ENCODE data around the gene TUBB4A. TPM values are rescaled to one million over a fixed set of nuclear protein-coding genes. Genes with fewer than 3 reads are reported as not detected.

Gene TUBB4A
- total RNA-seq, 2 experiments from 2014 or later, result 6.4 to 7.0 TPM

GRCh38 chr19:6532244-6532999, 30.3 kb upstream of the TUBB4A start:
- DNase-seq, result peak; percentile 41
- Mint-ChIP-seq H3K27ac (no peak overlapping the region), H3K9me3 (no peaks in the 10 kb centered on the region), H3K36me3 (ENCODE audit: low read depth) (no peaks in the 10 kb centered on the region), H3K4me3 (peak overlapping the region; percentile 34), H3K4me1 (ENCODE audit: low read depth) (peaks cover 38% of the 10 kb centered on the region), H3K27me3 (ENCODE audit: low read depth) (peaks cover 36% of the 10 kb centered on the region)
- CTCF ChIA-PET, result no interaction called here
- intact Hi-C loops (cut with micrococcal nuclease), result loop anchor here (5.0 kb wide), 2 partner anchors 205 to 330 kb away; partner anchors contain the start of genes GPR108 and TRIP10

DNA sequence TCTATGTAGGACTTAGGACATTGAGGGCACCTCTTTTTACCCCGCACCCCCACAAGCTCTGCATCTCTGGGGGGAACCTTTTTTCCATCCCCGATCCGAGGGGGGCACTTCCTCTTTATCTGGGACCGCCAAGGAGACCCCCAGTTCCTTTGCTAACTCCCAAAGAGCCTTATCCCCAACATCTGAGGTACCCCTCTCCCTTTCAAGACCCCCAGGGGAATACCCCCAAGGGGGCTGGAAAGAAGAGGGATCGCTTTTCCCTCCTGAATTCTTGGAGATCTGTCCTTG, 29.8 kb upstream of the TUBB4A start:
- peaks cover 36% of the 10 kb centered on the region for H3K4me1 Mint-ChIP-seq (ENCODE audit: low read depth)
- intact Hi-C loops (cut with micrococcal nuclease), result loop anchor here (2.0 to 5.0 kb wide), 3 partner anchors 15 to 330 kb away; partner anchors contain the start of genes GPR108 and TRIP10
- H3K9me3 Mint-ChIP-seq, result no peaks in the 10 kb centered on the region
- CTCF ChIA-PET, result no interaction called here
- no peak for DNase-seq
- H3K4me3 Mint-ChIP-seq, result peak overlapping the region; percentile 82
- H3K36me3 Mint-ChIP-seq (ENCODE audit: low read depth), result no peaks in the 10 kb centered on the region
- H3K27ac Mint-ChIP-seq, result no peak overlapping the region
- peaks cover 36% of the 10 kb centered on the region for H3K27me3 Mint-ChIP-seq (ENCODE audit: low read depth)

DNA sequence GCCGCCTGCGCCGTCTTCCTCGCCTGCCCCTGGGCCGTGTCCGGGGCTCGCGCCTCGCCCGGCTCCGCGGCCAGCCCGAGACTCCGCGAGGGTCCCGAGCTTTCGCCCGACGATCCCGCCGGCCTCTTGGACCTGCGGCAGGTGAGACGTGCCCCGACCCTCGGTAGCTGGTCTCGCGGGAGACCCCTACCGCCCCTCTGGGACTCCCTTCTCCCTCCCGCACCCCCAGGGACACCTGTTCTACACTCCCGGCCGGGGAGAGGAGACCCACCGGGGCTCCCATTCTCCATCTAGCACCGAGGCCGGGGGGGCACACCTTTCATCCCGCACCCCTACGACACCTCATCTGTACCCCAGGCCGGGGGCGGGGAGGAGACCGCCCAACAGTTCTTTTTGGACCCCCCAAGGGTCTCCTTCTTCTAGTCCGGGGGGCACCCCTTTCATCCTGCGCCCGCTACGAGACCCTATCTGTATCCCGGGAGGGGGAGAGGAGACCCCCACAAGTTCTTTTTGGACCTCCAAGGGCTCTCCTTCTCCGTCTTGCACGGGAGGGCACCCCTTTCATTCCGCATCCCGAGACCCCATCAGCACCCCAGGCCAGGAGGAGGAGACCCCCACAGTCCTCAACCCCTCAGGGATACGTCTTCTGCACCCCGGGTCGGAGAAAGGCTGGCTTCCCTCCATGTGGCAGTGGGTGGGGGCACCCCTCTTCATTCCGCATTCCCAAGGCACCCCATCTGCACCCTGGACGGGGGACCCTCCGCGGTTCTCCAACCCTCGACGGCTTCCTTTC, 29.2 kb upstream of the TUBB4A start:
- CTCF ChIA-PET, result interaction anchor here (0.6 to 1.1 kb wide), 2 partner anchors 15 to 205 kb away, joined by 4 read pairs; no protein-coding TSS in a partner anchor
- H3K9me3 Mint-ChIP-seq, result no peaks in the 10 kb centered on the region
- H3K27me3 Mint-ChIP-seq (ENCODE audit: low read depth), result peaks cover 36% of the 10 kb centered on the region
- no peaks in the 10 kb centered on the region for H3K36me3 Mint-ChIP-seq (ENCODE audit: low read depth)
- peak overlapping the region; percentile 82 for H3K4me3 Mint-ChIP-seq
- DNase-seq, result no peak
- intact Hi-C loops (cut with micrococcal nuclease), result loop anchor here (2.0 to 5.0 kb wide), 3 partner anchors 15 to 331 kb away; partner anchors contain the start of genes GPR108 and TRIP10
- H3K4me1 Mint-ChIP-seq (ENCODE audit: low read depth), result peaks cover 33% of the 10 kb centered on the region
- H3K27ac Mint-ChIP-seq, result no peak overlapping the region

GRCh38 chr19:6530386-6531162, 28.5 kb upstream of the TUBB4A start, which contains the start of gene TNFSF9:
Gene TNFSF9, plus strand, starts transcription at chr19:6531026. Its CDS starts 11 bp downstream, at chr19:6531037.
- CTCF ChIA-PET, result interaction anchor here (0.6 to 1.1 kb wide), 2 partner anchors 14 to 206 kb away, joined by 4 read pairs; no protein-coding TSS in a partner anchor
- peak; percentile 88 for DNase-seq
- Mint-ChIP-seq H3K4me1 (ENCODE audit: low read depth) (peaks cover 26% of the 10 kb centered on the region), H3K36me3 (ENCODE audit: low read depth) (no peaks in the 10 kb centered on the region), H3K27ac (peak within 1 kb of the TSS; percentile 7), H3K27me3 (ENCODE audit: low read depth) (peaks cover 32% of the 10 kb centered on the region), H3K4me3 (peak within 1 kb of the TSS; percentile 82), H3K9me3 (no peaks in the 10 kb centered on the region)
- intact Hi-C loops (cut with micrococcal nuclease), result loop anchor here (2.0 to 5.0 kb wide), 3 partner anchors 14 to 332 kb away; partner anchors contain the start of genes GPR108 and TRIP10

- CTCF ChIA-PET, result no interaction called here
- H3K4me3 Mint-ChIP-seq, result peak overlapping the region; percentile 82
These were observed 27.9 kb upstream of the TUBB4A start for GRCh38 chr19:6529937-6530385.

DNA sequence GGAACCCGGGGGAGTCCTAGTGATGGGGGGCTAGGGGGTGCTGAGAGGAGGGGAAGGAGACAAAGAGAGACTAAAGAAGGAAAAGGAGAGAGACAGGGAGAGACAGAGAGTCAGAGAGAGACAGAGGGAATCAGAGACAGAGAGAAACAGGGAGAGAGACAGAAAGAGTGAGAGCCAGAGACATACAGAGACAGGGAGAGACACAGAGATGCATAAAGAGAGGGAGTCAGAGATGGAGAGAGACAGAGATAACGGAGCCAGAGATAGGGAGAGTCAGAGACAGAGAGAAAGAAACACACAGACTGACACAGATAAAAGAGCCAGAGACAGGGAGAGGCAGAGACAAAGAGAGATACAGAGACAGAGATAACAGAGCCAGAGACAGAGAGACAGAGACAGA, 27.2 kb upstream of the TUBB4A start:
- Mint-ChIP-seq H3K36me3 (ENCODE audit: low read depth) (no peaks in the 10 kb centered on the region), H3K4me3 (no peak overlapping the region), H3K9me3 (no peaks in the 10 kb centered on the region), H3K27me3 (ENCODE audit: low read depth) (peaks cover 28% of the 10 kb centered on the region), H3K4me1 (ENCODE audit: low read depth) (peaks cover 26% of the 10 kb centered on the region), H3K27ac (no peak overlapping the region)
- intact Hi-C loops (cut with micrococcal nuclease), result no loop called here
- no peak for DNase-seq
- CTCF ChIA-PET, result no interaction called here

More at GRCh38 chr19:6529937-6530385, 27.9 kb upstream of the TUBB4A start:
- intact Hi-C loops (cut with micrococcal nuclease), result loop anchor here (2.0 to 5.0 kb wide), 3 partner anchors 13 to 332 kb away; partner anchors contain the start of genes GPR108 and TRIP10
- peaks cover 26% of the 10 kb centered on the region for H3K4me1 Mint-ChIP-seq (ENCODE audit: low read depth)
- no peak for DNase-seq
- no peaks in the 10 kb centered on the region for H3K9me3 Mint-ChIP-seq
- peaks cover 31% of the 10 kb centered on the region for H3K27me3 Mint-ChIP-seq (ENCODE audit: low read depth)
- no peaks in the 10 kb centered on the region for H3K36me3 Mint-ChIP-seq (ENCODE audit: low read depth)
- no peak overlapping the region for H3K27ac Mint-ChIP-seq

GRCh38 chr19:6528544-6529121, 26.5 kb upstream of the TUBB4A start:
- intact Hi-C loops (cut with micrococcal nuclease), result no loop called here
- no peak for DNase-seq
- no peak overlapping the region for H3K27ac Mint-ChIP-seq
- CTCF ChIA-PET, result interaction anchor here (0.6 kb wide), 1 partner anchor 73 kb away, joined by 4 read pairs; no protein-coding TSS in a partner anchor
- H3K9me3 Mint-ChIP-seq, result no peaks in the 10 kb centered on the region
- no peak overlapping the region for H3K4me3 Mint-ChIP-seq
- no peaks in the 10 kb centered on the region for H3K36me3 Mint-ChIP-seq (ENCODE audit: low read depth)
- H3K4me1 Mint-ChIP-seq (ENCODE audit: low read depth), result peaks cover 26% of the 10 kb centered on the region
- H3K27me3 Mint-ChIP-seq (ENCODE audit: low read depth), result peaks cover 23% of the 10 kb centered on the region

DNA sequence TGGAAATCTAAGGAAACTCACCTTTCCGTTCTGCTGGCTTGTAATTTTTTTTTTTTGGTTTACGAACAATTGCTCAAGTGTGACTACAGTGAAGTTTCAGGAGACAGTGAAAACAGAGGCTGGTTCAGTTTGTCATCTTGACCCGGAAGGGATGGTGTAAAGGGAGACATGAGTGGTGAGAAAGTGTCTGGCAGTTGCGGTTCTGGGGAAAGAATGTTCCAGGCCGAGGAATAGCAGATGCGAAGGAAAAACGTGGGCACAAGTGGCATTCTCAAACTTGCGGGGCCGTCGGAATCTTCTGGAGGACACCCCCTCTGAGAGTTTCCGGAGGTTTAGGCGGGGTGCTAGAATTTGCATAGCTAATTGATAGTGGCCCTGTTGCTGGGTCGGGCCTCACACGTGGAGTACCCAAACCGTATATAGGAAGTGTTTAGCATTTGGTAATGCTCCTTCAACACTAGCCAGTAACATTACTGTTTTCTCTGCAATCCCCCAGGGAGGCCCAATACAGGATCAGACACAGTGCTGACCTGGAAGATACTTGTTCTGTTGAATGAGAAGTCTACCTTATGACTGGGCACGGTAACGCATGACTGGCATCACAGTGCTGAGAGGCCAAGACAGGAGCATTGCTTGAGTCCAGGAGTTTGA, 25.9 kb upstream of the TUBB4A start:
- CTCF ChIA-PET, result interaction anchor here (0.6 kb wide), 1 partner anchor 72 kb away, joined by 4 read pairs; no protein-coding TSS in a partner anchor
- Mint-ChIP-seq H3K4me1 (ENCODE audit: low read depth) (peaks cover 26% of the 10 kb centered on the region), H3K9me3 (no peaks in the 10 kb centered on the region), H3K27ac (no peak overlapping the region), H3K27me3 (ENCODE audit: low read depth) (peaks cover 23% of the 10 kb centered on the region), H3K36me3 (ENCODE audit: low read depth) (no peaks in the 10 kb centered on the region), H3K4me3 (no peak overlapping the region)
- intact Hi-C loops (cut with micrococcal nuclease), result no loop called here
- DNase-seq, result no peak

GRCh38 chr19:6524311-6524710, 22.2 kb upstream of the TUBB4A start:
- intact Hi-C loops (cut with micrococcal nuclease), result no loop called here
- Mint-ChIP-seq H3K27ac (no peak overlapping the region), H3K4me1 (ENCODE audit: low read depth) (peaks cover 6% of the 10 kb centered on the region), H3K27me3 (ENCODE audit: low read depth) (peaks cover under 1% of the 10 kb centered on the region), H3K9me3 (no peaks in the 10 kb centered on the region), H3K36me3 (ENCODE audit: low read depth) (no peaks in the 10 kb centered on the region), H3K4me3 (no peak overlapping the region)
- no peak for DNase-seq
- CTCF ChIA-PET, result interaction anchor here (0.6 kb wide), 1 partner anchor 61 kb away, joined by 3 read pairs; no protein-coding TSS in a partner anchor

GRCh38 chr19:6522712-6523111, 20.6 kb upstream of the TUBB4A start:
- Mint-ChIP-seq H3K9me3 (no peaks in the 10 kb centered on the region), H3K4me3 (no peak overlapping the region), H3K4me1 (ENCODE audit: low read depth) (peaks cover 19% of the 10 kb centered on the region), H3K27me3 (ENCODE audit: low read depth) (no peaks in the 10 kb centered on the region), H3K27ac (no peak overlapping the region), H3K36me3 (ENCODE audit: low read depth) (no peaks in the 10 kb centered on the region)
- intact Hi-C loops (cut with micrococcal nuclease), result no loop called here
- DNase-seq, result no peak
- CTCF ChIA-PET, result interaction anchor here (0.6 kb wide), 1 partner anchor 836 kb away, joined by 3 read pairs; no protein-coding TSS in a partner anchor

All from activated naive CD4-positive, alpha-beta T cell treated with anti-CD3 and anti-CD28 coated beads for 36 hours (primary cell).